ENCODE measurements around the gene ADGRV1.

- TF ChIP-seq YY1 (IDR thresholded peaks at IDR 0.05; ENCODE audit: insufficient read depth, insufficient read length): no peak
- no peak for TF ChIP-seq SUZ12 (IDR thresholded peaks at IDR 0.05; ENCODE audit: extremely low read depth, insufficient read depth, insufficient read length)
Measured at GRCh38 chr5:90637731-90638130, 79.1 kb downstream of the ADGRV1 start.
